ENCODE results near the gene FOXP1.
"Not testable (repeated sequence)": the region's sequence is repeated elsewhere in the genome, so short reads cannot be mapped to it uniquely, and the experiment has no call there.

FOXP1 gene

GRCh38 chr3:71532639-71533395 lies 50.7 kb downstream of the FOXP1 start:
- Histone ChIP-seq H3K27ac (ENCODE audit: low read length) (no peak overlapping the region), H3K4me3 (ENCODE audit: low read length in 2 of 2) (no peak overlapping the region), H3K36me3 (ENCODE audit: control insufficient read depth in 2 of 2, insufficient read depth in 2 of 2, low read length in 2 of 2) (peaks cover 0 to 3% of the 10 kb centered on the region in 2 donors), H3K27me3 (ENCODE audit: control insufficient read depth in 1 of 2, insufficient read depth in 2 of 2, low read length in 2 of 2) (no peaks in the 10 kb centered on the region), H3K9me3 (ENCODE audit: control insufficient read depth in 2 of 2, low read length in 2 of 2) (no peaks in the 10 kb centered on the region), H3K9ac (ENCODE audit: low read length in 2 of 2) (no peak overlapping the region), H3K4me1 (ENCODE audit: control insufficient read depth, insufficient read depth, low read length) (peaks cover 13% of the 10 kb centered on the region)

- Histone ChIP-seq H3K4me1 (ENCODE audit: control insufficient read depth, insufficient read depth, low read length) (no peaks in the 10 kb centered on the region), H3K9ac (ENCODE audit: low read length in 2 of 2) (no peak overlapping the region), H3K9me3 (ENCODE audit: control insufficient read depth in 2 of 2, low read length in 2 of 2) (no peaks in the 10 kb centered on the region), H3K36me3 (ENCODE audit: control insufficient read depth in 2 of 2, insufficient read depth in 2 of 2, low read length in 2 of 2) (peaks cover 0 to 3% of the 10 kb centered on the region in 2 donors), H3K27ac (ENCODE audit: low read length) (no peak overlapping the region), H3K4me3 (ENCODE audit: low read length in 2 of 2) (no peak overlapping the region), H3K27me3 (ENCODE audit: control insufficient read depth in 1 of 2, insufficient read depth in 2 of 2, low read length in 2 of 2) (no peaks in the 10 kb centered on the region)
Measured at GRCh38 chr3:71530903-71531530, 52.5 kb downstream of the FOXP1 start.

- H3K4me3 ChIP-seq (ENCODE audit: low read length in 2 of 2) = no peak overlapping the region
- H3K4me1 ChIP-seq (ENCODE audit: control insufficient read depth, insufficient read depth, low read length) = no peaks in the 10 kb centered on the region
- peaks cover 0 to 3% of the 10 kb centered on the region in 2 donors for H3K36me3 ChIP-seq (ENCODE audit: control insufficient read depth in 2 of 2, insufficient read depth in 2 of 2, low read length in 2 of 2)
- no peaks in the 10 kb centered on the region for H3K27me3 ChIP-seq (ENCODE audit: control insufficient read depth in 1 of 2, insufficient read depth in 2 of 2, low read length in 2 of 2)
- no peaks in the 10 kb centered on the region for H3K9me3 ChIP-seq (ENCODE audit: control insufficient read depth in 2 of 2, low read length in 2 of 2)
- H3K27ac ChIP-seq (ENCODE audit: low read length) = no peak overlapping the region
- no peak overlapping the region for H3K9ac ChIP-seq (ENCODE audit: low read length in 2 of 2)
Measured at GRCh38 chr3:71528816-71529215, 54.7 kb downstream of the FOXP1 start.

- H3K9me3 ChIP-seq (ENCODE audit: control insufficient read depth in 2 of 2, low read length in 2 of 2); H3K4me3 ChIP-seq (ENCODE audit: low read length in 2 of 2); H3K9ac ChIP-seq (ENCODE audit: low read length in 2 of 2); H3K36me3 ChIP-seq (ENCODE audit: control insufficient read depth in 2 of 2, insufficient read depth in 2 of 2, low read length in 2 of 2); H3K27ac ChIP-seq (ENCODE audit: low read length); H3K4me1 ChIP-seq (ENCODE audit: control insufficient read depth, insufficient read depth, low read length); H3K27me3 ChIP-seq (ENCODE audit: control insufficient read depth in 1 of 2, insufficient read depth in 2 of 2, low read length in 2 of 2): not testable (repeated sequence)
Measured at GRCh38 chr3:71526448-71526847, 57.1 kb downstream of the FOXP1 start.

GRCh38 chr3:71525391-71525790 lies 58.1 kb downstream of the FOXP1 start:
- no peak overlapping the region for H3K27ac ChIP-seq (ENCODE audit: low read length)
- H3K4me3 ChIP-seq (ENCODE audit: low read length in 2 of 2) = no peak overlapping the region
- H3K4me1 ChIP-seq (ENCODE audit: control insufficient read depth, insufficient read depth, low read length) = no peaks in the 10 kb centered on the region
- no peak overlapping the region for H3K9ac ChIP-seq (ENCODE audit: low read length in 2 of 2)
- peaks cover 0 to 3% of the 10 kb centered on the region in 2 donors for H3K36me3 ChIP-seq (ENCODE audit: control insufficient read depth in 2 of 2, insufficient read depth in 2 of 2, low read length in 2 of 2)
- no peaks in the 10 kb centered on the region for H3K9me3 ChIP-seq (ENCODE audit: control insufficient read depth in 2 of 2, low read length in 2 of 2)
- H3K27me3 ChIP-seq (ENCODE audit: control insufficient read depth in 1 of 2, insufficient read depth in 2 of 2, low read length in 2 of 2) = no peaks in the 10 kb centered on the region

GRCh38 chr3:71524672-71525071 lies 58.9 kb downstream of the FOXP1 start:
- H3K36me3 ChIP-seq (ENCODE audit: control insufficient read depth in 2 of 2, insufficient read depth in 2 of 2, low read length in 2 of 2) = peaks cover 0 to 2% of the 10 kb centered on the region in 2 donors
- H3K9me3 ChIP-seq (ENCODE audit: control insufficient read depth in 2 of 2, low read length in 2 of 2) = no peaks in the 10 kb centered on the region
- H3K27me3 ChIP-seq (ENCODE audit: control insufficient read depth in 1 of 2, insufficient read depth in 2 of 2, low read length in 2 of 2) = no peaks in the 10 kb centered on the region
- no peak overlapping the region for H3K4me3 ChIP-seq (ENCODE audit: low read length in 2 of 2)
- H3K9ac ChIP-seq (ENCODE audit: low read length in 2 of 2) = no peak overlapping the region
- H3K4me1 ChIP-seq (ENCODE audit: control insufficient read depth, insufficient read depth, low read length) = no peaks in the 10 kb centered on the region
- no peak overlapping the region for H3K27ac ChIP-seq (ENCODE audit: low read length)

- no peaks in the 10 kb centered on the region for H3K4me1 ChIP-seq (ENCODE audit: control insufficient read depth, insufficient read depth, low read length)
- H3K36me3 ChIP-seq (ENCODE audit: control insufficient read depth in 2 of 2, insufficient read depth in 2 of 2, low read length in 2 of 2) = no peaks in the 10 kb centered on the region
- no peak overlapping the region for H3K27ac ChIP-seq (ENCODE audit: low read length)
- no peak overlapping the region for H3K9ac ChIP-seq (ENCODE audit: low read length in 2 of 2)
- H3K27me3 ChIP-seq (ENCODE audit: control insufficient read depth in 1 of 2, insufficient read depth in 2 of 2, low read length in 2 of 2) = no peaks in the 10 kb centered on the region
- H3K4me3 ChIP-seq (ENCODE audit: low read length in 2 of 2) = no peak overlapping the region
- no peaks in the 10 kb centered on the region for H3K9me3 ChIP-seq (ENCODE audit: control insufficient read depth in 2 of 2, low read length in 2 of 2)
Measured at GRCh38 chr3:71523628-71524027, 59.9 kb downstream of the FOXP1 start.

GRCh38 chr3:71521940-71522876 lies 61.3 kb downstream of the FOXP1 start:
- H3K4me3 ChIP-seq (ENCODE audit: low read length in 2 of 2) = no peak overlapping the region
- H3K27me3 ChIP-seq (ENCODE audit: control insufficient read depth in 1 of 2, insufficient read depth in 2 of 2, low read length in 2 of 2) = no peaks in the 10 kb centered on the region
- no peaks in the 10 kb centered on the region for H3K36me3 ChIP-seq (ENCODE audit: control insufficient read depth in 2 of 2, insufficient read depth in 2 of 2, low read length in 2 of 2)
- H3K9me3 ChIP-seq (ENCODE audit: control insufficient read depth in 2 of 2, low read length in 2 of 2) = no peaks in the 10 kb centered on the region
- no peaks in the 10 kb centered on the region for H3K4me1 ChIP-seq (ENCODE audit: control insufficient read depth, insufficient read depth, low read length)
- H3K9ac ChIP-seq (ENCODE audit: low read length in 2 of 2) = no peak overlapping the region
- no peak overlapping the region for H3K27ac ChIP-seq (ENCODE audit: low read length)

- Histone ChIP-seq H3K9ac (ENCODE audit: low read length in 2 of 2) (no peak overlapping the region), H3K27ac (ENCODE audit: low read length) (no peak overlapping the region), H3K4me1 (ENCODE audit: control insufficient read depth, insufficient read depth, low read length) (no peaks in the 10 kb centered on the region), H3K4me3 (ENCODE audit: low read length in 2 of 2) (no peak overlapping the region), H3K36me3 (ENCODE audit: control insufficient read depth in 2 of 2, insufficient read depth in 2 of 2, low read length in 2 of 2) (no peaks in the 10 kb centered on the region), H3K27me3 (ENCODE audit: control insufficient read depth in 1 of 2, insufficient read depth in 2 of 2, low read length in 2 of 2) (no peaks in the 10 kb centered on the region), H3K9me3 (ENCODE audit: control insufficient read depth in 2 of 2, low read length in 2 of 2) (no peaks in the 10 kb centered on the region)
Measured at GRCh38 chr3:71521021-71521352, 62.5 kb downstream of the FOXP1 start.

- H3K9ac ChIP-seq (ENCODE audit: low read length in 2 of 2) = no peak overlapping the region
- no peaks in the 10 kb centered on the region for H3K27me3 ChIP-seq (ENCODE audit: control insufficient read depth in 1 of 2, insufficient read depth in 2 of 2, low read length in 2 of 2)
- H3K27ac ChIP-seq (ENCODE audit: low read length) = no peak overlapping the region
- no peaks in the 10 kb centered on the region for H3K4me1 ChIP-seq (ENCODE audit: control insufficient read depth, insufficient read depth, low read length)
- H3K36me3 ChIP-seq (ENCODE audit: control insufficient read depth in 2 of 2, insufficient read depth in 2 of 2, low read length in 2 of 2) = no peaks in the 10 kb centered on the region
- no peaks in the 10 kb centered on the region for H3K9me3 ChIP-seq (ENCODE audit: control insufficient read depth in 2 of 2, low read length in 2 of 2)
- no peak overlapping the region for H3K4me3 ChIP-seq (ENCODE audit: low read length in 2 of 2)
Measured at GRCh38 chr3:71520161-71521020, 63.1 kb downstream of the FOXP1 start.

Measured in stomach smooth muscle (tissue), 2 donors.